Activated naive CD4-positive, alpha-beta T cell treated with anti-CD3 and anti-CD28 coated beads, Interleukin-2, amount 50 U/mL, for 24 hours (primary cell): ENCODE data around the gene CTBP1.
A peak's percentile ranks its signal among the peaks of the same experiment; 100 is the strongest.

Experiments
- H3K27ac Mint-ChIP-seq: one replicate; pipeline ENCODE4 v1.8.0; 2021; ENCODE audit warnings: mild to moderate bottlenecking, mixed read lengths
- H3K27me3 Mint-ChIP-seq: one replicate; pipeline ENCODE4 v1.8.0; 2021; ENCODE audit warnings: mixed read lengths
- H3K36me3 Mint-ChIP-seq: one replicate; pipeline ENCODE4 v1.8.0; 2021; ENCODE audit warnings: mixed read lengths
- H3K4me1 Mint-ChIP-seq: one replicate; pipeline ENCODE4 v1.8.0; 2021; ENCODE audit warnings: mixed read lengths
- H3K4me3 Mint-ChIP-seq: one replicate; pipeline ENCODE4 v1.8.0; 2021; ENCODE audit warnings: mild to moderate bottlenecking, mixed read lengths
- H3K9me3 Mint-ChIP-seq: one replicate; pipeline ENCODE4 v1.8.0; 2021; ENCODE audit warnings: mixed read lengths

CTBP1 gene

GRCh38 chr4:1207603-1208265, 41.2 kb downstream of the CTBP1 start:
- peaks cover 18% of the 10 kb centered on the region for H3K4me1 Mint-ChIP-seq
- H3K27ac Mint-ChIP-seq: no peak overlapping the region
- H3K9me3 Mint-ChIP-seq: no peaks in the 10 kb centered on the region
- no peaks in the 10 kb centered on the region for H3K36me3 Mint-ChIP-seq
- no peak overlapping the region for H3K4me3 Mint-ChIP-seq
- H3K27me3 Mint-ChIP-seq: no peaks in the 10 kb centered on the region

GRCh38 chr4:1207157-1207470, 41.8 kb downstream of the CTBP1 start:
- no peak overlapping the region for H3K4me3 Mint-ChIP-seq
- no peaks in the 10 kb centered on the region for H3K27me3 Mint-ChIP-seq
- H3K9me3 Mint-ChIP-seq: no peaks in the 10 kb centered on the region
- no peaks in the 10 kb centered on the region for H3K36me3 Mint-ChIP-seq
- peaks cover 21% of the 10 kb centered on the region for H3K4me1 Mint-ChIP-seq
- no peak overlapping the region for H3K27ac Mint-ChIP-seq

- Mint-ChIP-seq H3K27ac (no peak overlapping the region), H3K4me1 (peaks cover 27% of the 10 kb centered on the region), H3K27me3 (no peaks in the 10 kb centered on the region), H3K4me3 (no peak overlapping the region), H3K36me3 (no peaks in the 10 kb centered on the region), H3K9me3 (no peaks in the 10 kb centered on the region)
Observed at GRCh38 chr4:1206299-1207156, 42.4 kb downstream of the CTBP1 start.

- H3K9me3 Mint-ChIP-seq: no peaks in the 10 kb centered on the region
- no peaks in the 10 kb centered on the region for H3K36me3 Mint-ChIP-seq
- peaks cover 31% of the 10 kb centered on the region for H3K4me1 Mint-ChIP-seq
- H3K27me3 Mint-ChIP-seq: no peaks in the 10 kb centered on the region
- no peak overlapping the region for H3K4me3 Mint-ChIP-seq
- H3K27ac Mint-ChIP-seq: no peak overlapping the region
Observed at GRCh38 chr4:1205586-1206298, 43.2 kb downstream of the CTBP1 start.

- Mint-ChIP-seq H3K4me3 (peak overlapping the region; percentile 23), H3K36me3 (no peaks in the 10 kb centered on the region), H3K27me3 (no peaks in the 10 kb centered on the region), H3K9me3 (no peaks in the 10 kb centered on the region), H3K27ac (peak overlapping the region; percentile 59), H3K4me1 (peaks cover 32% of the 10 kb centered on the region)
Observed at GRCh38 chr4:1204828-1205585, 43.9 kb downstream of the CTBP1 start.

GRCh38 chr4:1204286-1204827, 44.6 kb downstream of the CTBP1 start:
- Mint-ChIP-seq H3K4me1 (peaks cover 38% of the 10 kb centered on the region), H3K27ac (peak overlapping the region; percentile 59), H3K9me3 (no peaks in the 10 kb centered on the region), H3K27me3 (no peaks in the 10 kb centered on the region), H3K36me3 (no peaks in the 10 kb centered on the region), H3K4me3 (no peak overlapping the region)

- H3K9me3 Mint-ChIP-seq: no peaks in the 10 kb centered on the region
- peak overlapping the region; percentile 30 for H3K27ac Mint-ChIP-seq
- no peak overlapping the region for H3K4me3 Mint-ChIP-seq
- no peaks in the 10 kb centered on the region for H3K36me3 Mint-ChIP-seq
- H3K27me3 Mint-ChIP-seq: no peaks in the 10 kb centered on the region
- H3K4me1 Mint-ChIP-seq: peaks cover 38% of the 10 kb centered on the region
Observed at GRCh38 chr4:1203026-1203616, 45.8 kb downstream of the CTBP1 start.

- Mint-ChIP-seq H3K4me1 (peaks cover 38% of the 10 kb centered on the region), H3K27ac (peak overlapping the region; percentile 98), H3K4me3 (peak overlapping the region; percentile 70), H3K9me3 (no peaks in the 10 kb centered on the region), H3K27me3 (no peaks in the 10 kb centered on the region), H3K36me3 (no peaks in the 10 kb centered on the region)
Observed at GRCh38 chr4:1202526-1203011, 46.4 kb downstream of the CTBP1 start.

GRCh38 chr4:1201851-1202525, 46.9 kb downstream of the CTBP1 start:
- Mint-ChIP-seq H3K27me3 (no peaks in the 10 kb centered on the region), H3K4me1 (peaks cover 41% of the 10 kb centered on the region), H3K27ac (peak overlapping the region; percentile 98), H3K4me3 (peak overlapping the region; percentile 70), H3K9me3 (no peaks in the 10 kb centered on the region), H3K36me3 (peaks cover 4% of the 10 kb centered on the region)

GRCh38 chr4:1200425-1201035, 48.4 kb downstream of the CTBP1 start:
- peaks cover 4% of the 10 kb centered on the region for H3K36me3 Mint-ChIP-seq
- H3K27me3 Mint-ChIP-seq: no peaks in the 10 kb centered on the region
- no peaks in the 10 kb centered on the region for H3K9me3 Mint-ChIP-seq
- no peak overlapping the region for H3K27ac Mint-ChIP-seq
- peaks cover 41% of the 10 kb centered on the region for H3K4me1 Mint-ChIP-seq
- peak overlapping the region; percentile 70 for H3K4me3 Mint-ChIP-seq

GRCh38 chr4:1199556-1200331, 49.2 kb downstream of the CTBP1 start:
- H3K9me3 Mint-ChIP-seq: no peaks in the 10 kb centered on the region
- no peaks in the 10 kb centered on the region for H3K27me3 Mint-ChIP-seq
- H3K36me3 Mint-ChIP-seq: peaks cover 4% of the 10 kb centered on the region
- peaks cover 41% of the 10 kb centered on the region for H3K4me1 Mint-ChIP-seq
- H3K27ac Mint-ChIP-seq: no peak overlapping the region
- H3K4me3 Mint-ChIP-seq: peak overlapping the region; percentile 8

GRCh38 chr4:1198098-1198844, 50.7 kb downstream of the CTBP1 start:
- Mint-ChIP-seq H3K27me3 (no peaks in the 10 kb centered on the region), H3K4me3 (no peak overlapping the region), H3K27ac (no peak overlapping the region), H3K9me3 (no peaks in the 10 kb centered on the region), H3K4me1 (peaks cover 27% of the 10 kb centered on the region), H3K36me3 (peaks cover 4% of the 10 kb centered on the region)
